RWPE1 (cell line): ENCODE data around the gene PDLIM4.

ENCODE experiments used
- CTCF ChIA-PET: fragments of 350-600 bp; sonication (Branson Sonifier 250); formaldehyde crosslinking; extraction: SDS; loops from one replicate; lab custom pipeline; 2021; lab: Yijun Ruan, JAX
- POLR2A ChIA-PET: fragments of 400-600 bp; formaldehyde crosslinking; extraction: SDS; loops from one replicate; lab custom pipeline; 2020; ENCODE audit warnings: antibody characterized with exemption; ENCODE audit not compliant: low non-redundant PET; lab: Yijun Ruan, JAX
- DNase-seq: peaks from one replicate; pipeline ENCODE4 v3.0.0; 2012; ENCODE audit warnings: low spot score
- H3K27ac ChIP-seq: fragments of 450-650 bp; 2 replicates; pipeline ENCODE4 v1.5.1; 2017
- TF ChIP-seq, protein P1 (sequence below): fragments of 450-650 bp; conservative IDR thresholded peaks from 2 replicates; pipeline ENCODE4 v1.5.1; 2017; ENCODE audit warnings: low read depth, mild to moderate bottlenecking

The PDLIM4 gene

DNA sequence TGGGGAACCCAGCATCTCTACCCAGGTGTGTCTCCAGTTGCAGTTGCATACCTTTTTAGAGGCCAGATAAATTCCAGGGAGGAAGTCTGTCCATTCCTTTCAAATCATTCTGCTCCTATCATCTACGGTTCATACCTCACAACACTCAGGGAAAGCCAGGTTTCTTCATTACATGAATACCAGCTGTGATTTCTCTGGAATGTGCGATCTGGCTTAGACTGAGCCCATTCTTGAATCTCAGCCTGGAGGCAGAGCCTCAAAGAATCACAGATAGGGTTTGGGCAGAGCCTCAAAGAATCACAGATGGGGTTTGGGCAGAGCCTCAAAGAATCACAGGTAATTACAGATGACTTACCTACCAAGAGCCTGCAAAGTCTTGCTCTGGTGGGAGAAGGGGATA lies 37.0 kb upstream of the PDLIM4 start:
- CTCF ChIA-PET, result no interaction called here
- H3K27ac ChIP-seq, result peak overlapping the region; percentile 66
- DNase-seq, result no peak
- TF ChIP-seq, protein P1, sequence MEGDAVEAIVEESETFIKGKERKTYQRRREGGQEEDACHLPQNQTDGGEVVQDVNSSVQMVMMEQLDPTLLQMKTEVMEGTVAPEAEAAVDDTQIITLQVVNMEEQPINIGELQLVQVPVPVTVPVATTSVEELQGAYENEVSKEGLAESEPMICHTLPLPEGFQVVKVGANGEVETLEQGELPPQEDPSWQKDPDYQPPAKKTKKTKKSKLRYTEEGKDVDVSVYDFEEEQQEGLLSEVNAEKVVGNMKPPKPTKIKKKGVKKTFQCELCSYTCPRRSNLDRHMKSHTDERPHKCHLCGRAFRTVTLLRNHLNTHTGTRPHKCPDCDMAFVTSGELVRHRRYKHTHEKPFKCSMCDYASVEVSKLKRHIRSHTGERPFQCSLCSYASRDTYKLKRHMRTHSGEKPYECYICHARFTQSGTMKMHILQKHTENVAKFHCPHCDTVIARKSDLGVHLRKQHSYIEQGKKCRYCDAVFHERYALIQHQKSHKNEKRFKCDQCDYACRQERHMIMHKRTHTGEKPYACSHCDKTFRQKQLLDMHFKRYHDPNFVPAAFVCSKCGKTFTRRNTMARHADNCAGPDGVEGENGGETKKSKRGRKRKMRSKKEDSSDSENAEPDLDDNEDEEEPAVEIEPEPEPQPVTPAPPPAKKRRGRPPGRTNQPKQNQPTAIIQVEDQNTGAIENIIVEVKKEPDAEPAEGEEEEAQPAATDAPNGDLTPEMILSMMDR, result no peak
- POLR2A ChIA-PET, result no interaction called here

DNA sequence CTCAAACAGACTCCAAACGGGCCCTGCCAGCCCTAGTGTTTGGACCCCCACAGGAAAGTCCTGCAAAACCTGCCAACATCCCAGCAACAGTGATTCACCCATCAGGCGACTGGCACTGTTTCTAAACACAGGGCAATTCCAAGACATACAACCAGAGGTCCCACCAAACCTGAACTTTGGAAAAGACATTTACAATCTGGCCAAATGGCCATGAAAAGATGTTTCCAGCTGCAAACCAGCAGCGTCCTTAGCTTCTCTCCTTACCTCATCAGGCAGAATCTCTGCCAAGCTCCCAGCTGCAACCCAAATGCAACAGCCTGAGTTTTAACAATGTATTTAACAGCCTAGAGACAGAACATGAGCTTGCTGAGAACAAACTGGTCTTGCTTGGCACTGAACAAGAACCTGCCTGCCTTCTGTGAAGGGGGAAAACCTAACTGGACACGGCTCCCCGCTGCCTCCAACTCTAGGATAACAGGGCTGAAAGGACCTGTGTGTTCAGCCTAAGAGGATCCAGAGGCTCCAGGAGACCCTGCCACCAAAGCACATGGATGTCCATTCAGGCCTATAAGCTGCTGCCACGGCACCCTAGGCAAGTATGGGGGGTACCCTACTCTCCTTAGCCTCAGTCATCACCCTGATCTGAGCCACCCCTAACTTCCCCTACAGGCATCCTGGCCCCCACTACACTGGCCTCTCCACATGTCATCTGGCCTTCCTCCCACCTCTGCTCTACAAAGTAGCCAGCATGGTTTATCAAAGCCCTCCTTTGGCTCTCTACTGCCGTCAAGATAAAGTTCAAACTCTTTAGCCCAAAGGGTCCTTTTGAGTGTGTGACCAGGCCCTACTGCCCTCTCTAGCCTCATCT lies 35.5 kb upstream of the PDLIM4 start:
- H3K27ac ChIP-seq, result peak overlapping the region; percentile 93
- TF ChIP-seq, protein P1, result no peak; the same call in 1 of the 2 replicates
- ChIA-PET CTCF (interaction anchor here (0.6 kb wide), 1 partner anchor 285 kb away, joined by 3 read pairs; no protein-coding TSS in a partner anchor), POLR2A (no interaction called here)
- no peak for DNase-seq

DNA sequence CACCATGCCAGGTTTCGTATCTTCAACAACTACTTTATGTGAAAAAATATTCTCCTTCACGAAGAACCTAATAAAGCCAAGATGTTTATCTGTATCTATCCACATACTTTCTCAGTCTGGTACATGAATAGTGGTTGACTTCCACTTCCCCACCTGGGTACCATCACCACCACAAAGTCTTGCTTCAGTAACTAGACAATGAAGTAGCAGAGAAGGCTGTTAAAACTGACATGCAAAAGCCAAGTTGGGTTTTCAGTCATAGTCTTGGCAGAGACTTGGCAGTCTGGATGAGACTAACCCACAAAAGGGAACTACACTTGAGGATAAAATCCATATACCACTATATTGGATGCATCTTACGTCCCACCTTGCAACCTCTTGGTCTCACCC lies 34.9 kb upstream of the PDLIM4 start:
- ChIA-PET CTCF (no interaction called here), POLR2A (no interaction called here)
- peak overlapping the region; percentile 93 for H3K27ac ChIP-seq
- no peak for DNase-seq
- TF ChIP-seq, protein P1, result no peak

DNA sequence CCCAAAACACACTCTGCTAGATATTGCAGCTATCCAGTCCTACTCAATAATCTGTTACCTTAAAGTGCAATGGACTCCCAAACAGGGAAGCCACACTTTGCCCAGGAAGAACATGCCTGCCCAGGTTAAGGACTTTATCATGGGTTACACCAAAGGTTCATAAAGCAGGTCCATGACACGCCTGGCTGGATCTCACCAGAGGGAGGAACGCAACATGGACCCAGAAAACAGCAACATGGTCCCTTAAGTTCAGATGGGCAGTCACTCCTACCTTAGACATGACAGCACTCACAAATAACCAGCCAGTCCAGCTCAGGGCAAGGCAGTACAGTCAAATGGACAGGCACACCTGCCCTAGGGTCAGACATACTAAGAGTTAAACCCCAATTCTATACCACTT lies 33.6 kb upstream of the PDLIM4 start:
- peak overlapping the region; percentile 96 for H3K27ac ChIP-seq
- ChIA-PET CTCF (interaction anchor here (0.6 to 1.8 kb wide), 2 partner anchors 14 to 856 kb away, joined by 8 to 9 read pairs; no protein-coding TSS in a partner anchor), POLR2A (no interaction called here)
- TF ChIP-seq, protein P1, result no peak
- DNase-seq, result no peak

DNA sequence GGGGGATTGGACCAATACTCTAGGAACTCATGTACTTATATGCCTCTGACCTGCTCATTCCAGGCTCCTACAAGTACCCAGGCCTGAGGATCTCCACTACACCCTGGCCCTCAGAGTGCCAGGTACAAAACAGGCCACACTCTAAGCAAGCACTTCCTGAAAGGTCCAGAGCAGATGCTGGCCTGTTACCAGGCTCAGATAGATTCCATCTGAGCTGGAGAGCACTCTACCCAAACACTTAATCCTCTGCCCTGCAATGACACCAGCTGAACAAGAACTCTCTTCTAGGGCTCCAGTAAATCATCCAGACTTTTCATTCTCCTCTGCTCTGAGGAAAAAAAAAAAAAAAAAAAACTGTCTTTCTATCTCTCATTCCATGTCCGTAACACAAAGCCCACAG lies 32.8 kb upstream of the PDLIM4 start:
- ChIA-PET CTCF (interaction anchor here (0.6 to 1.8 kb wide), 7 partner anchors 13 to 610 kb away, joined by 3 to 9 read pairs (median 3); no protein-coding TSS in a partner anchor), POLR2A (interaction anchor here (0.6 to 1.1 kb wide), 2 partner anchors 69 to 1951 kb away, joined by 3 read pairs; partner anchors contain the start of gene SLC22A4)
- no peak for DNase-seq
- TF ChIP-seq, protein P1, result no peak
- peak overlapping the region; percentile 96 for H3K27ac ChIP-seq

DNA sequence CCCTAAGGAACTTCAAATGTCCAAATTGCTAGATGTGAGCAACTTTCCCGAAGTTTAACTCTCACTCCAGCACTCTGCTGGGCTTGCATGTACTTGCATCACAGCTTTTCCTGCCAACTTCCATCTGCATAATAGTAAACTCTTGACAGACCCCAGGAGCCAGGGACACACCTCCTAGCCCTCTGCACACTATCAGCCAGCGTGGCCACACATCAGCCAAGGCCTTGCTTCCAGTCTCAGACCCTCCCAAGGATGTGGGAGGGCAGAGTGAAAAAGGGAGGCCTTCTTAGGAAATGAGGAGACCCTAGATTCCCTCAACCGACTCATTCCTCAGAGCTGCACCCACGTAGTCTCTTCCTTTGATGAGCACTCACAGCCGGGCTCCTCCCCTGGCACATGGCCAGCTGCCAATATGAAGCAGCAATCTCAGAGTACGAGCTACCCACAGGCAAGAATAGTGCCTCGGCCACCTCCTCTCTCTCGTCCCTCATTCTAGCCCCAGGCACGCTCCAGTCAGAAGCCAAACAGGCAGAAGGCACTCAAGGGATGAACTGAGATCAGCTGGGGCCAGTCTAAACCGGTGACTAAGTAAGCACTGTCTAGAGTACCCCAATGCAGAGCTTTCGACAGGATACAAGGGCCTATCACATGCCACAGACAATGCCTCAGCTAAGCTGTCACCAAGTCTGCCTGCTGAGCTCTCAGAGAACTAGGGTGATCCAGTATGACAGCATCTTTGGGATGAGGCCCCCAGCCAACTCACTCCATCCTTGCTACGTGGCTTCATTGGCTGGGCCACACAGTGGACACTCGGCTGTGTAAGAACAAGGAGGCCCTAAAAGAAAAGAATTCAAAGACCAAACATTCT lies 32.1 kb upstream of the PDLIM4 start:
- peak overlapping the region; percentile 96 for H3K27ac ChIP-seq
- ChIA-PET CTCF (interaction anchor here (0.5 to 1.8 kb wide), 7 partner anchors 13 to 610 kb away, joined by 3 to 9 read pairs (median 4); no protein-coding TSS in a partner anchor), POLR2A (interaction anchor here (0.6 to 1.1 kb wide), 4 partner anchors 34 to 1951 kb away, joined by 3 read pairs; partner anchors contain the start of gene SLC22A4)
- TF ChIP-seq, protein P1, result no peak
- DNase-seq, result peak; percentile 92
